Calu3 (cell line): Measurements from ENCODE around the gene ABCB6. TPM values are rescaled to one million over a fixed set of nuclear protein-coding genes. Genes with fewer than 3 reads are reported as not detected.

ENCODE experiments used
- total RNA-seq: library from RNA; stranded (reverse); gene quantifications from 2 replicates; pipeline ENCODE4 v1.2.3, GENCODE V29; 2022

The ABCB6 gene
- total RNA-seq, 1 experiment from 2014 or later, result 12.1 TPM

Other genes starting within 250 kb of the ABCB6 start
- gene FEV, start 233.8 kb downstream of the ABCB6 start, total RNA-seq, result not detected in 2 replicates
- not detected in 2 replicates for gene CRYBA2, start 225.5 kb downstream of the ABCB6 start, total RNA-seq
- 0.68 and 1.3 TPM in 2 replicates for gene CFAP65, start 177.4 kb downstream of the ABCB6 start, total RNA-seq
- gene IHH, start 158.0 kb downstream of the ABCB6 start, total RNA-seq, result 9.0 and 15.8 TPM in 2 replicates
- gene NHEJ1, start 58.1 kb downstream of the ABCB6 start, total RNA-seq, result 12.1 and 12.4 TPM in 2 replicates
- gene SLC23A3, start 48.9 kb downstream of the ABCB6 start, total RNA-seq, result 4.4 and 6.0 TPM in 2 replicates
- 40.6 and 42.9 TPM in 2 replicates for gene CNPPD1, start 42.0 kb downstream of the ABCB6 start, total RNA-seq
- gene RETREG2, start 40.7 kb downstream of the ABCB6 start, total RNA-seq, result 67.9 and 69.7 TPM in 2 replicates
- 25.7 and 30.0 TPM in 2 replicates for gene ZFAND2B, start 12.2 kb downstream of the ABCB6 start, total RNA-seq
- 36.6 and 42.4 TPM in 2 replicates for gene ATG9A, start 10.7 kb upstream of the ABCB6 start, total RNA-seq
- gene ANKZF1, start 10.8 kb upstream of the ABCB6 start, total RNA-seq, result 44.1 and 56.6 TPM in 2 replicates
- 7.6 and 12.1 TPM in 2 replicates for gene GLB1L, start 26.5 kb upstream of the ABCB6 start, total RNA-seq
- gene STK16, start 26.5 kb upstream of the ABCB6 start, total RNA-seq, result 26.7 and 27.0 TPM in 2 replicates
- gene TUBA4B, start 34.3 kb upstream of the ABCB6 start, total RNA-seq, result not detected in 2 replicates
- gene TUBA4A, start 35.0 kb upstream of the ABCB6 start, total RNA-seq, result 68.8 and 97.9 TPM in 2 replicates
- gene DNAJB2, start 60.4 kb upstream of the ABCB6 start, total RNA-seq, result 55.1 and 68.2 TPM in 2 replicates
- not detected in 2 replicates for gene PTPRN, start 90.4 kb upstream of the ABCB6 start, total RNA-seq
- not detected in 2 replicates for gene RESP18, start 113.8 kb upstream of the ABCB6 start, total RNA-seq
- 70.3 and 75.1 TPM in 2 replicates for gene DNPEP, start 169.0 kb upstream of the ABCB6 start, total RNA-seq
- not detected in 2 replicates for gene DES, start 199.4 kb upstream of the ABCB6 start, total RNA-seq
- gene SPEG, start 215.9 kb upstream of the ABCB6 start, total RNA-seq, result 13.4 and 16.7 TPM in 2 replicates